Tibial nerve (tissue), 4 donors: ENCODE results near the gene MACF1.

Experiments used
- EP300 ChIP-seq, 2 donors: sonication (generic); formaldehyde crosslinking; IDR thresholded peaks; one replicate each; pipeline ENCODE4 v1.6.1; 2017; ENCODE audit warnings: antibody characterized with exemption in 2 of 2, mild to moderate bottlenecking in 1 of 2
- POLR2A ChIP-seq, 2 donors: fragments of 450-650 bp; IDR thresholded peaks; one replicate each; pipeline ENCODE4 v1.6.1; 2017; ENCODE audit warnings: antibody characterized with exemption in 2 of 2, mild to moderate bottlenecking in 2 of 2, moderate library complexity in 2 of 2
- TF ChIP-seq, protein P1 (sequence below), 5 experiments: fragments of 200-600 bp in 3 of 5; fragments of 450-650 bp in 2 of 5; sonication (generic) in 3 of 5; IDR thresholded peaks; one replicate each; pipeline ENCODE4 v1.5.1; 2016 to 2019; ENCODE audit warnings: antibody characterized with exemption in 5 of 5, mild to moderate bottlenecking in 3 of 5, moderate library complexity in 2 of 5

- TF ChIP-seq, protein P1, sequence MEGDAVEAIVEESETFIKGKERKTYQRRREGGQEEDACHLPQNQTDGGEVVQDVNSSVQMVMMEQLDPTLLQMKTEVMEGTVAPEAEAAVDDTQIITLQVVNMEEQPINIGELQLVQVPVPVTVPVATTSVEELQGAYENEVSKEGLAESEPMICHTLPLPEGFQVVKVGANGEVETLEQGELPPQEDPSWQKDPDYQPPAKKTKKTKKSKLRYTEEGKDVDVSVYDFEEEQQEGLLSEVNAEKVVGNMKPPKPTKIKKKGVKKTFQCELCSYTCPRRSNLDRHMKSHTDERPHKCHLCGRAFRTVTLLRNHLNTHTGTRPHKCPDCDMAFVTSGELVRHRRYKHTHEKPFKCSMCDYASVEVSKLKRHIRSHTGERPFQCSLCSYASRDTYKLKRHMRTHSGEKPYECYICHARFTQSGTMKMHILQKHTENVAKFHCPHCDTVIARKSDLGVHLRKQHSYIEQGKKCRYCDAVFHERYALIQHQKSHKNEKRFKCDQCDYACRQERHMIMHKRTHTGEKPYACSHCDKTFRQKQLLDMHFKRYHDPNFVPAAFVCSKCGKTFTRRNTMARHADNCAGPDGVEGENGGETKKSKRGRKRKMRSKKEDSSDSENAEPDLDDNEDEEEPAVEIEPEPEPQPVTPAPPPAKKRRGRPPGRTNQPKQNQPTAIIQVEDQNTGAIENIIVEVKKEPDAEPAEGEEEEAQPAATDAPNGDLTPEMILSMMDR (IDR thresholded peaks at IDR 0.05), result peak in 1 of 5 experiments; percentile 19
- TF ChIP-seq POLR2A (IDR thresholded peaks at IDR 0.05), result peak in 1 of 2 donors; percentile 16
- no peak for TF ChIP-seq EP300 (IDR thresholded peaks at IDR 0.05)
Observed at GRCh38 chr1:39409055-39409816, 204.7 kb downstream of the MACF1 start.
